Osteoblast (primary cell): ENCODE results near the gene MZF1. TPM values are rescaled to one million over a fixed set of nuclear protein-coding genes. Genes with fewer than 3 reads are reported as not detected.

Source experiments
- DNase-seq: peaks from one replicate; pipeline ENCODE4 v3.0.0; 2011; ENCODE audit warnings: low spot score, mixed read lengths; ENCODE audit not compliant: insufficient read length; ENCODE audit errors: missing footprints
- H2AFZ ChIP-seq: 2 replicates; pipeline ENCODE4 v1.6.0; 2011; ENCODE audit warnings: mild to moderate bottlenecking, low read length
- H3K27ac ChIP-seq: 2 replicates; pipeline ENCODE4 v1.5.1; 2011; ENCODE audit warnings: mild to moderate bottlenecking, low read depth, low read length, moderate library complexity
- H3K27me3 ChIP-seq: 2 replicates; pipeline ENCODE4 v1.6.0; 2012; ENCODE audit warnings: mild to moderate bottlenecking, control low read depth, inconsistent platforms, low read length, moderate library complexity; ENCODE audit not compliant: insufficient read depth
- H3K36me3 ChIP-seq: 2 replicates; pipeline ENCODE4 v1.5.1; 2011; ENCODE audit warnings: mild to moderate bottlenecking, low read length, control low read depth, moderate library complexity; ENCODE audit not compliant: insufficient read depth
- H3K4me1 ChIP-seq: 2 replicates; pipeline ENCODE4 v1.5.1; 2011; ENCODE audit warnings: mild to moderate bottlenecking, low read length, control low read depth, moderate library complexity; ENCODE audit not compliant: insufficient read depth
- H3K4me2 ChIP-seq: 2 replicates; pipeline ENCODE4 v1.6.0; 2011; ENCODE audit warnings: mild to moderate bottlenecking, low read length; ENCODE audit not compliant: insufficient read depth
- H3K4me3 ChIP-seq: fragments of 200-600 bp; sonication (generic); 3 replicates; pipeline ENCODE4 v1.5.1; 2012; ENCODE audit warnings: mild to moderate bottlenecking, low read length, inconsistent platforms; ENCODE audit not compliant: insufficient read depth
- H3K79me2 ChIP-seq: 2 replicates; pipeline ENCODE4 v1.6.0; 2012; ENCODE audit warnings: mild to moderate bottlenecking, low read length, control low read depth, inconsistent platforms; ENCODE audit not compliant: insufficient read depth
- H3K9me3 ChIP-seq: 2 replicates; pipeline ENCODE4 v1.5.1; 2011; ENCODE audit warnings: low read depth, low read length, control low read depth
- H4K20me1 ChIP-seq: 2 replicates; pipeline ENCODE4 v1.6.0; 2012; ENCODE audit warnings: mild to moderate bottlenecking, low read length, control low read depth; ENCODE audit not compliant: insufficient read depth
- CTCF ChIP-seq: IDR thresholded peaks from 2 replicates; pipeline ENCODE4 v1.5.1; 2011; ENCODE audit warnings: mild to moderate bottlenecking, low read depth, low read length, moderate library complexity; ENCODE audit errors: extremely low read depth
- total RNA-seq: library from RNA; depleted of rRNA; stranded (reverse); fragments of >200 nt; gene quantifications from 2 replicates; pipeline ENCODE4 v1.2.3, GENCODE V29; 2012

Gene MZF1
- total RNA-seq, 1 donor = 23.9 TPM

GRCh38 chr19:58585442-58586132, 12.5 kb upstream of the MZF1 start:
- H3K4me3 ChIP-seq = no peak overlapping the region
- no peaks in the 10 kb centered on the region for H3K9me3 ChIP-seq
- H3K36me3 ChIP-seq = peaks cover 17% of the 10 kb centered on the region
- DNase-seq = peak; percentile 61
- H3K79me2 ChIP-seq = peaks cover 23% of the 10 kb centered on the region
- peaks cover 2% of the 10 kb centered on the region for H4K20me1 ChIP-seq
- no peaks in the 10 kb centered on the region for H3K27me3 ChIP-seq
- H3K27ac ChIP-seq = no peak overlapping the region
- no peak overlapping the region for H2AFZ ChIP-seq
- TF ChIP-seq CTCF = no peak
- H3K4me1 ChIP-seq = peaks cover 10% of the 10 kb centered on the region
- no peak overlapping the region for H3K4me2 ChIP-seq

DNA sequence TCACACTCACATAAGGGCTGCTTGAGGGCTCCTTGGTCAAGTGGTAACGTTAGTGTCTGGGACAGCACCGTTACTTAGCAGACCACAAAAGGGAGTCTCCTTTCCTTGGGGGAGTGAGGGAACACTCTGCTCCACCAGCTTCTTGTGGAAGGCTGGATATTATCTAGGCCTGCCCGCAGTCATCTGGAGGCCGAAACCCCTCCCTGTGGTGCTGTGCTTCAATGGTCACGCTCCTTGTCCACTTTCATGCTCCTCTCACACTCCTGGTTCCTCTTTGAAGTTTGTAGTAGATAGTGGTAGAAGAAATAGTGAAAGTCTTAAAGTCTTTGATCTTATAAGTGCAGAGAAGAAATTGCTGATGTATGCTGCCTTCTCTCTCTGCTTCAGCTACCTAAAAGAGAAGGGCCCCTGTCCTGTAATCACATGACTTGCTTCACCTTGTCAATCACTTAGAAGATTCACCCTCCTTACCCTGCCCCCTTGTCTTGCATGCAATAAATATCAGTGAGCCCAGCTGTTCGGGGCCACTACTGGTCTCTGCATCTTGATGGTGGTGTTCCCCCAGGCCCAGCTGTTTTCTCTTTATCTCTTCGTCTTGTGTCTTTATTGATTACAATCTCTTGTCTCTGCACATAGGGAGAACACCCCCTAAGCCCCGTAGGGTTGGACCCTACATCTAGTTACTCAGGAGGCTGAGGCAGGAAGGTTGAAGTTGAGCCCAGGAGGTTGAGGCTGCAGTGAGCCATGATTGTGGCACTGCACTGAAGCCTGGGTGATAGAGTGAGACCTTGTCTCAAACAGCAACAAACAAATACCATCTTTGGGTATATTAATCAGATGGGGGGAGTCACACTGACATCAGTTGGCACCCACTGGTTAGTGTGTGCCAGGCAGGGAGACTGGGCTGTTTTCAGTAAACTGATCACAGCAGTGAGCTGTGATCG, 11.6 kb upstream of the MZF1 start:
- H3K4me1 ChIP-seq = peaks cover 10% of the 10 kb centered on the region
- H3K27me3 ChIP-seq = no peaks in the 10 kb centered on the region
- peaks cover 30% of the 10 kb centered on the region for H3K79me2 ChIP-seq
- H3K27ac ChIP-seq = no peak overlapping the region
- DNase-seq = no peak
- no peak overlapping the region for H2AFZ ChIP-seq
- TF ChIP-seq CTCF = no peak
- peaks cover 17% of the 10 kb centered on the region for H3K36me3 ChIP-seq
- H3K4me2 ChIP-seq = no peak overlapping the region
- H3K9me3 ChIP-seq = no peaks in the 10 kb centered on the region
- peaks cover 2% of the 10 kb centered on the region for H4K20me1 ChIP-seq
- H3K4me3 ChIP-seq = no peak overlapping the region

GRCh38 chr19:58582985-58583384, 9.8 kb upstream of the MZF1 start:
- peaks cover 48% of the 10 kb centered on the region for H3K79me2 ChIP-seq
- peaks cover 17% of the 10 kb centered on the region for H3K36me3 ChIP-seq
- TF ChIP-seq CTCF = no peak
- no peaks in the 10 kb centered on the region for H3K9me3 ChIP-seq
- no peaks in the 10 kb centered on the region for H3K27me3 ChIP-seq
- peaks cover 2% of the 10 kb centered on the region for H4K20me1 ChIP-seq
- H3K27ac ChIP-seq = no peak overlapping the region
- H3K4me3 ChIP-seq = no peak overlapping the region
- peaks cover 18% of the 10 kb centered on the region for H3K4me1 ChIP-seq
- H3K4me2 ChIP-seq = no peak overlapping the region
- DNase-seq = no peak
- no peak overlapping the region for H2AFZ ChIP-seq
